ENCODE measurements around the gene TM6SF1. TPM values are rescaled to one million over a fixed set of nuclear protein-coding genes. Genes with fewer than 3 reads are reported as not detected.
"Not testable (repeated sequence)": the region's sequence is repeated elsewhere in the genome, so short reads cannot be mapped to it uniquely, and the experiment has no call there.

The TM6SF1 gene
- total RNA-seq, 1 experiment from 2014 or later: 0.04 TPM

DNA sequence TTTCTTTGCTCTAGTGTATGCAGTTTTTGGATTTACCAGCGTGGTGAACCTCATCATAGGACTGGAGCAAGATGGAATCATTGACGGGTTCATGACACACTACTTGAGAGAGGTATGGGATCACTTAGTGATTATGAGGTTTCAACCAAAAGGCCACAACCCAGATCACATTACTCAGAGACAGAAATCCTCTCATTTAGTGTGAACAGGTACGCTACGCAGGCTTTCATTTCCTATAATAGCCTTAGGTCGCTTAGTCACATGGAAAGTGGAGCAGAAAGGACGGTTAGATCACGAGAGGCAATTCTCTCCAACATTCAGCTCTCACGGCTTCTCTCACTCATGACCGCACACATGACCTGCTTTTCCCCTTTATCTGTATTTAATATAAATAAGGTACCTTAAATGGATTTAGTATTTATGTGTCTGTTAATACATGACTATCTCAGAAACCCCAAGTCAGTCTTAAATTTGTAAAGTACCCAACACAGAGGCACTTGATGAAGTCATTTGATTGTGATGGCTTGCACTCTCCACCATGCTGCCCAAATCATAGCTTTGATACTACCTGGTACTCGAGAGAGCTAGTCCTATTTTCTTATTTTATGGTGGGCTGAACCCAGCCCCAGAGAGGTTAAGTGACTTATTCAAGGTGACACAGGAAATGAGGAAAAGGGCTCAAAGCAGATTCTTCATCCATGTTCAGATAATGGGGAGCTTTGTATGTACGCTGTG, 8.6 kb downstream of the TM6SF1 start:
- no peak for DNase-seq (ENCODE audit: low spot score)

- no peak for DNase-seq (ENCODE audit: low spot score)
Measured at GRCh38 chr15:83118291-83118827, 10.9 kb downstream of the TM6SF1 start.

DNA sequence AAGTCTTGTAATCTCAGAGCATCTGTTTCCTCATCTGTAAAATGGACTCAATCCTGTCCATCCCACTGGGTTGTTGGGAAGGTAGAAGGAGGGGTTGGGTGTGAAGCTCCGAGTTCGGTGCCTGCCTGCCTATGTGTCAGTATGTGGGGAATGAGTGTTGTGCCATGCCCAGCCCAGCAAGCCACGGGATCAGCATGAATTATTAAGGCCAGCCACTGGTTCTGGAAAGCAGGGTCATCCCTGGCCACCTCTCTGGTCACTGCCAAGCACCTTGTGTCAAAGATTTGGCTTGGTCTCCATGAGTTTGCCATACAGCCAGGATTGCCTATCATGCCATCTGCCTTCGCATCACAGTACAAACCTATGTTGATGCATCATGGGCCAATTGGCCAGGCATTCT, 11.5 kb downstream of the TM6SF1 start:
- DNase-seq (ENCODE audit: low spot score): no peak

DNA sequence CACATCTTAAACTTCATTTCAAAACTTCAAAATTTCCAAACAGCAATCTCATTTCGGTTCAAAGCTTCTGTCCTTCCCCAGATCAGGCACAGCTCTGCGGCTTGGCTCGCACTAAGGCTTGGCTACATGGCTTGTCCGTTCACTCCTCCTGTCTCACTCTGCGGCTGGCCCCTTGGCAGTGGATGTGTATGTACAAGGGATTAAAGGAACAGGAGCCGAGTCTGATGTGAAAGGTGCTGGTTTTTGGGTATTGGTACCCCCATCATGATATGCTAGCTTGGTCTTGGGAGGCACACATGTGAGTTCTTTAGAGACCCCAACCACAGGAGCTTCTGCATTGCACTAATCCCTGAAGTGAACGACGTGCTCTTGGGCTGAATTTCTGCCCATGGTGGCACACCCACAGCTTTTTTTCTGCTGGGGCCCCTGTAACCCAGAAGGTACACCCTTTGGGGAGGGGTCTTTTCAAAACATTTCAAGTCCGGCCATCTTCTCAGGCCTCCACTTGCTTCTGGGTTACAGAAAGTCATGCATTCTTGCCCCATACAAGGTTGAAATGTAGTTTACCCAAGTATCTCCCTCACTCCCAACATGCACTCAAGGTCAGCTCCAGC, 12.6 kb downstream of the TM6SF1 start:
- DNase-seq (ENCODE audit: low spot score): no peak

GRCh38 chr15:83123529-83123928, 16.1 kb downstream of the TM6SF1 start:
- no peak for DNase-seq (ENCODE audit: low spot score)

DNA sequence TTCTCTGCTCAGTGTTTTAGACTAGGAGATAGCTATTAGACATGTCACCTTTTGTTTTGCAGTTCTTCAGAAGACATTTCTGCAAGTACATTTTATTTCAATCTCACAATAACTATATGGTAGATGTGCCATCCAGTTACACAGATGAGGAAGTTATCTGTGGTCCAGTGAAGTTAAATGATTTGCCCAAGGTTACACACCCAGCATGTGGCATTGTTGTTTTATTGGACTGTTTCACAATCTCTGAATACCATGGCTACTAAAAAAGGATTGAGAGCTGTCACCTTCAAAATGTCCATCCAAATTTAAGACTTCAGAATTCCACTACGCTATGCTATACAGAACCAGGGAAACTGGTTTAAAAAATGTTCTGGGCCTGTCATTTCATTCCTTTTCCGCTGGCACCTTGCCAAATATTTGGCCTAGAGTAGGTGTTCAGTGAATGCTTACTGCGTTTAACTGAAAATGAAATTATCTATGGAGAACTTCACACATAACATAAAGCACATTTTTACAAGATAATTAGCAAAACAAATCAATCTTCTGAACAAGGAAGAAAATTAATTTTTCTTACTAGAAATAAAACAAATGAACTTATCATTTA, 20.2 kb downstream of the TM6SF1 start:
- no peak for DNase-seq (ENCODE audit: low spot score)

DNA sequence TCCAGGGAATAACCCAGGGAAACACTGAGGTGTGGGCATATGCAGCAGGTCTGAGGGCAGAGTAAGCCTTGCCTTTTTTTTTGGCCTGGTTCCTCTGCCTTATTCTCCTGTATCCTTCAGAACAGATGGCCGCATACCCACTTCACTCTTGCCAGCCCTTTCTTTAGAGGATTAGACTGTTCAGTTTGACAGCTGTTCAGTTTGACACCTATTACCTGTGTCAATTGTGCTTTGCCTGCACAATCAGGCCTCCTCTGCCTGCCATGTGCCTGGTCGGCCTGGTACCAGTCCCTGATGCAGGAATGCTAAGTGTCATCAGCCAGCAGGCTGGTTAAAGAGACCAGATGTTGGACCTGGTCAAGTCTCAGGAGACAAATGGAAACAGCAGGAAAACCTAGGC, 22.3 kb downstream of the TM6SF1 start:
- no peak for DNase-seq (ENCODE audit: low spot score)

GRCh38 chr15:83132861-83133523, 25.5 kb downstream of the TM6SF1 start:
- DNase-seq (ENCODE audit: low spot score): no peak

- DNase-seq (ENCODE audit: low spot score): not testable (repeated sequence)
Measured at GRCh38 chr15:83142151-83142550, 34.7 kb downstream of the TM6SF1 start.

GRCh38 chr15:83144771-83145170, 37.3 kb downstream of the TM6SF1 start:
- no peak for DNase-seq (ENCODE audit: low spot score)

DNA sequence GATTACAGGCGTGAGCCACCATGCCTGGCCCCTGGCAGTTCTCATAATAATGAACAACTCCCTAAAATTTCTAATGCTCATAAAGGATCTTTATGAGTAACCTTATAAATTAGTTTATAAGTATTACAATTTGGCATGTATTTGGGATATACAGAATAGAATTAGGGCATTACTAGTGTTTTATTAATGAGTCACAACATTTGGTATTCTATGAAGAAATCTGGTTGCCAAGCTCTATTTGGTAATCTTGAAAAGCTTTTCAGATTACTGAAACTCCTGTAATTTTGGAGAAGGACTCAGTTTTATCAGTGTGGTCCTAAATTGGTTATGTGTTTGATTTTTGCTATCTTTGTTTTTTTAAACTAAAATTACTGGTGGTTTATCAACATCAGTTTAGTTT, 45.8 kb downstream of the TM6SF1 start:
- no peak for DNase-seq (ENCODE audit: low spot score)

- DNase-seq (ENCODE audit: low spot score): no peak
Measured at GRCh38 chr15:83155942-83156341, 48.5 kb downstream of the TM6SF1 start.

- no peak for DNase-seq (ENCODE audit: low spot score)
Measured at GRCh38 chr15:83158393-83158792, 50.9 kb downstream of the TM6SF1 start.

DNA sequence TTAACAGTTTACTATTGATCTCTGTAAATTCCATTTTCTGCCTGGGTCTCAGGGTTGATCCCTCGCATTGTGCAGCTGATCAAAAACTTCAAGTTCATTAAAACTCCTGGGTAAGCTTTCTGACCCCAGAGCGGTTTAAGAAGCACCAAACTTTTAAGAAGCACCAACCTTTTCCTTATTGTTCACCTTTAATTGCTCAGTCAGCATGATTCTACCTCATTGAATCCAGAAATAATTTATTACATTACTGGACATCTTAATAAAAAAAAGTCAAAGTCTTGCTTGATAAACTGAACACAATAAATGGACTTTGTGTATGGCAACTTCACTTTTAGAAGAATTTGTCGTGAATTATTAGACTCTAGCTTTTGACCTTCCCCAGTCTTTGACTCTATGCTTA, 53.3 kb downstream of the TM6SF1 start:
- DNase-seq (ENCODE audit: low spot score): no peak

GRCh38 chr15:83163032-83163431, 55.6 kb downstream of the TM6SF1 start:
- no peak for DNase-seq (ENCODE audit: low spot score)

GRCh38 chr15:83164111-83164770, 56.8 kb downstream of the TM6SF1 start:
- DNase-seq (ENCODE audit: low spot score): no peak

GRCh38 chr15:83164771-83165404, 57.4 kb downstream of the TM6SF1 start:
- no peak for DNase-seq (ENCODE audit: low spot score)

DNA sequence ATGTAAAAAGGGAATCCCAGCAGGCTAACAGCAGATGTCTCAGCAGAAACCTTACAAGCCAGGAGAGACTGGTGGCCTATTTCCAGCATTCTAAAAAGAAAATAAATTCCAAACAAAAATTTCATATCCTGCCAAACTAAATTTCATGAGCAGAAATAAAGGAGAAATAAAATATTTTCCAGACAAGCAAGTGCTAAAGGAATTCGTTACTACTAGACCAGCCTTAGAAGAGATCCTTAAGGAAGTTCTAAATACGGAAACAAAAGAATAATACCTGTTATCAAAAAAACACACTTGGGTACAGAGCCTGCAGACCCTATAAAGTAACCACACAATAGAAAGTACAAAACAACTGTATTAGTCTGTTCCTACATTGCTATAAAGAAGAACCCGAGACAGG, 58.8 kb downstream of the TM6SF1 start:
- DNase-seq (ENCODE audit: low spot score): no peak

DNA sequence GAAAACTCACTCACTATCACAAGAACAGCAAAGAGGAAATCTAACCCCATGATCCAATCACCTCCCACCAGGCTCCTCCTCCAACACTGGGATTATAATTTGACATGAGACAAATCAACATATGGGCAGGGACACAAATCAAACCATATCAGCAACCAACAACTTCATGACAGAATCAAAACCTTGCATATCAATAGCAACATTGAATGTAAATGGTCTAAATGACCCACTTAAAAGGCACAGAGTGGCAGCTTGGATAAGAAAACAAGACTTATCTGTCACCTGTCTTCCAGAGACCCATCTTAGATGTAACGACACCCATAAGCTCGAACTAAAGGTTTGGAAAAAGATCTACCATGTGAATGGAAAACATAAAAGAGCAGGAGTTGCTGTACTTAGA, 59.4 kb downstream of the TM6SF1 start:
- DNase-seq (ENCODE audit: low spot score): no peak

DNA sequence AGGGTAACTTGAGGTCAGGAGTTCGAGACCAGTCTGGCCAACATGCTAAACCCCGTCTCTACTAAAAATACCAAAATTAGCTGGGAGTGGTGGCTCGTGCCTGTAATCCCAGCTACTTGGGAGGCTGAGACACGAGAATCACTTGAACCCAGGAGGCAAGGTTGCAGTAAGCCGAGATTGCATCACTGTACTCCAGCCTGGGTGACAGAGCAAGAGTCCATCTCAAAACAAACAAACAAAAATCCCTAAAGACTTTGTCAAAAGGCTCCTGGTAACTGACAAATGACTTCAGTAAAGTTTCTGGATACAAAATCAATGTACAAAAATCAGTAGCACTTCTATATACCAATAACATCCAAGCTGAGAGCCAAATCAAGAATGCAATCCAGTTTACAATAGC, 62.1 kb downstream of the TM6SF1 start:
- not testable (repeated sequence) for DNase-seq (ENCODE audit: low spot score)

DNA sequence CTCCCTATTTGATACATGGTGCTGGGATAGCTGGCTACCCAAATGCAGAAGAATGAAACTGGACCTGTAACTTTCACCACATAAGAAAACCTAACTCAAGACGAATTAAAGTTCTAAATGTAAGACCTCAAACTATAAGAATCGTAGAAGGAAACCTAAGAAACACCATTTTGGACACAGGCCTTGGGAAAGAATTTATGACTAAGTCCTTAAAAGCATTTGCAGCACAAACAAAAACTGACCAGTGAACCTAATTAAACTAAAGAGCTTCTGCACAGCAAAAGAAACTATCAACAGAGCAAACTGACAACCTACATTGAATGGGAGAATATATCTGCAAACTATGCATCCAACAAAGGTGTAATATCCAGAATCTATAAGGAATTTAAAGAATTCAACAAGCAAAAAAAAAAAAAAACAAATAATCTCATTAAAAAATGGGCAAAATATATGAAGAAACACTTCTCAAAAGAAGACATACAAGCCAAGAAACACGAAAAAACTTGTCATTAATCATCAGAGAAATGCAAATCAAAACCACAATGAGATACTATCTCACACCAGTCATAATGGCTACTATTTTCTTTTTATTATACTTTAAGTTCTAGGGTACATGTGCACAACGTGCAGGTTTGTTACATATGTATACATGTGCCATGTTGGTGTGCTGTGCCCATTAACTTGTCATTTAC, 63.2 kb downstream of the TM6SF1 start:
- DNase-seq (ENCODE audit: low spot score): no peak
